Endodermal cell (in vitro differentiated cells): ENCODE measurements around the gene PSMA4. TPM values are rescaled to one million over a fixed set of nuclear protein-coding genes. Genes with fewer than 3 reads are reported as not detected.

ENCODE experiments used
- DNase-seq: peaks from one replicate; pipeline ENCODE4 v3.0.0-alpha.2; 2017
- H3K27ac ChIP-seq: 2 replicates; pipeline ENCODE4 v1.5.1; 2013; ENCODE audit warnings: mild to moderate bottlenecking, low read depth, low read length, moderate library complexity
- H3K27me3 ChIP-seq: 2 replicates; pipeline ENCODE4 v1.6.1; 2013; ENCODE audit warnings: mild to moderate bottlenecking, low read length, moderate library complexity; ENCODE audit not compliant: insufficient read depth, control insufficient read depth, poor library complexity, severe bottlenecking
- H3K36me3 ChIP-seq: 2 replicates; pipeline ENCODE4 v1.7.0; 2013; ENCODE audit warnings: mild to moderate bottlenecking, low read length, moderate library complexity; ENCODE audit not compliant: control insufficient read depth, insufficient read depth
- H3K4me1 ChIP-seq: one replicate; pipeline ENCODE4 v1.7.0; 2013; ENCODE audit warnings: low read length; ENCODE audit not compliant: control insufficient read depth, insufficient read depth
- H3K4me3 ChIP-seq: 2 replicates; pipeline ENCODE4 v1.5.1; 2013; ENCODE audit warnings: mild to moderate bottlenecking, low read length, moderate library complexity
- H3K9ac ChIP-seq: 2 replicates; pipeline ENCODE4 v1.6.1; 2013; ENCODE audit warnings: mild to moderate bottlenecking, low read length, moderate library complexity; ENCODE audit not compliant: poor library complexity, severe bottlenecking; ENCODE audit errors: extremely low read depth
- H3K9me3 ChIP-seq: 2 replicates; pipeline ENCODE4 v1.6.1; 2013; ENCODE audit warnings: mild to moderate bottlenecking, low read length, moderate library complexity; ENCODE audit not compliant: control insufficient read depth
- H3K27ac Mint-ChIP-seq: 2 replicates; pipeline ENCODE4 v1.8.0; 2020; ENCODE audit warnings: mixed read lengths
- H3K27me3 Mint-ChIP-seq: 2 replicates; pipeline ENCODE4 v1.8.0; 2021; ENCODE audit warnings: mild to moderate bottlenecking, mixed read lengths; ENCODE audit not compliant: insufficient read depth
- H3K36me3 Mint-ChIP-seq: 2 replicates; pipeline ENCODE4 v1.8.0; 2020; ENCODE audit warnings: low read depth, mixed read lengths
- H3K4me1 Mint-ChIP-seq: 2 replicates; pipeline ENCODE4 v1.8.0; 2020; ENCODE audit warnings: mixed read lengths
- H3K4me3 Mint-ChIP-seq: 2 replicates; pipeline ENCODE4 v1.8.0; 2020; ENCODE audit warnings: mild to moderate bottlenecking, moderate library complexity, mixed read lengths
- H3K9me3 Mint-ChIP-seq: 2 replicates; pipeline ENCODE4 v1.8.0; 2020; ENCODE audit warnings: mild to moderate bottlenecking, mixed read lengths
- WGBS, 2 experiments: methylation state at CpG; one replicate each; pipeline versions ENCODE4 v1.1.5 to v1.1.7; 2013; ENCODE audit warnings: missing lambda C conversion rate in 2 of 2, mixed read lengths in 1 of 2; ENCODE audit not compliant: insufficient coverage in 1 of 2, insufficient read length in 1 of 2; 5-methylcytosine and 5-hydroxymethylcytosine counted together
- total RNA-seq, 2 donors: library from RNA; stranded (reverse); fragmentation: NEBNext Ultra II Directional in 1 of 2; extraction: Animal tissue kit (Norgen Biotek cat#: 25700) in 1 of 2; gene quantifications; 2 replicates in 1 of 2; 3 replicates in 1 of 2; pipeline ENCODE4 v1.2.1, GENCODE V29; 2021
- TF ChIP-seq, protein P1 (sequence below): fragments of 200-600 bp; sonication (generic); conservative IDR thresholded peaks from 2 replicates; pipeline ENCODE4 v1.5.0; 2021; ENCODE audit warnings: antibody characterized with exemption, mild to moderate bottlenecking

Gene PSMA4
- total RNA-seq, 2 donors from 2014 or later: 250 to 254 TPM

DNA sequence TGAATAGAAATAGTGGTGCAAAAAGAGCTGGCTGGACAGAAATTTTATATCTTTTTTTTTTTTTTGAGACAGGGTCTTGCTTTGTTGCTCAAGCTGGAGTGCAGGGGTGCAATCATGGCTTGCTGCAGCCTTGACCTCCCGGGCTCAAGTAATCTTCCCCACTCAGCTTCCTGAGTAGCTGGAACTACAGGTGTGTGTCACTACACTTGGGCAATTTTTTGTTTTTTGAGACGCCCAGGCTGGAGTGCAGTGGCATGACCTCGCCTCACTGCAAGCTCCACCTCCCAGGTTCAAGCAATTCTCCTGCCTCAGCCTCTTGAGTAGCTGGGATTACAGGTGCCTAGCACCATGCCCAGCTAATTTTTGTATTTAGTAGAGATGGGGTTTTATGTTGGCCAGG, 58.1 kb downstream of the PSMA4 start:
- Mint-ChIP-seq H3K36me3 (peaks cover 3% of the 10 kb centered on the region), H3K27me3 (no peaks in the 10 kb centered on the region), H3K4me3 (no peak overlapping the region), H3K4me1 (no peaks in the 10 kb centered on the region), H3K9me3 (no peaks in the 10 kb centered on the region), H3K27ac (no peak overlapping the region)
- H3K4me1 ChIP-seq: no peaks in the 10 kb centered on the region
- no peak for DNase-seq
- no peaks in the 10 kb centered on the region for H3K27me3 ChIP-seq
- H3K9ac ChIP-seq: no peak overlapping the region
- TF ChIP-seq, protein P1, sequence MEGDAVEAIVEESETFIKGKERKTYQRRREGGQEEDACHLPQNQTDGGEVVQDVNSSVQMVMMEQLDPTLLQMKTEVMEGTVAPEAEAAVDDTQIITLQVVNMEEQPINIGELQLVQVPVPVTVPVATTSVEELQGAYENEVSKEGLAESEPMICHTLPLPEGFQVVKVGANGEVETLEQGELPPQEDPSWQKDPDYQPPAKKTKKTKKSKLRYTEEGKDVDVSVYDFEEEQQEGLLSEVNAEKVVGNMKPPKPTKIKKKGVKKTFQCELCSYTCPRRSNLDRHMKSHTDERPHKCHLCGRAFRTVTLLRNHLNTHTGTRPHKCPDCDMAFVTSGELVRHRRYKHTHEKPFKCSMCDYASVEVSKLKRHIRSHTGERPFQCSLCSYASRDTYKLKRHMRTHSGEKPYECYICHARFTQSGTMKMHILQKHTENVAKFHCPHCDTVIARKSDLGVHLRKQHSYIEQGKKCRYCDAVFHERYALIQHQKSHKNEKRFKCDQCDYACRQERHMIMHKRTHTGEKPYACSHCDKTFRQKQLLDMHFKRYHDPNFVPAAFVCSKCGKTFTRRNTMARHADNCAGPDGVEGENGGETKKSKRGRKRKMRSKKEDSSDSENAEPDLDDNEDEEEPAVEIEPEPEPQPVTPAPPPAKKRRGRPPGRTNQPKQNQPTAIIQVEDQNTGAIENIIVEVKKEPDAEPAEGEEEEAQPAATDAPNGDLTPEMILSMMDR: no peak
- no peaks in the 10 kb centered on the region for H3K9me3 ChIP-seq
- no peak overlapping the region for H3K27ac ChIP-seq
- H3K36me3 ChIP-seq: no peaks in the 10 kb centered on the region
- no peak overlapping the region for H3K4me3 ChIP-seq
- WGBS, 2 experiments: 89 to 100% methylated on average over 3 of the region's 3 CpGs

DNA sequence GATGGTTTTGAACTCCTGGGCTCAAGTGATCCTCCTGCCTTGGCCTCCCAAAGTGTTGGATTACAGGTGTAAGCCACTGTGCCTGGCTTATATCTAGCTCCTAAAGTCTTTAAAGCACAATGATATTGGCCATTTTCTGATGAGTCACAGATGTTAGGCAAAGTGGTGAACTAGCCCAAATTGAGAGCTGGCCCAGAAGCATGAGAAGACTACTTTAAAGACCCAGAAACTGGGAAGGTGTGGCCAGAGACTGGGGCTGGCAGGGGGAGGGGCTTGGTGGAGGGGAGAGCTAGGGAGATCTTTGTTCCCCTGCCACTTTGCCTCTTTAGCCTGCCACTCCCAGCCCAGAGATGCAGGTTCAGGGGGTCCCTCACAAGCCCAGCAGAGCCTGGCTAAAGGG, 58.9 kb downstream of the PSMA4 start:
- Mint-ChIP-seq H3K36me3 (peaks cover 3% of the 10 kb centered on the region), H3K27me3 (no peaks in the 10 kb centered on the region), H3K27ac (no peak overlapping the region), H3K4me3 (no peak overlapping the region), H3K4me1 (no peaks in the 10 kb centered on the region), H3K9me3 (peaks cover under 1% of the 10 kb centered on the region)
- Histone ChIP-seq H3K9me3 (no peaks in the 10 kb centered on the region), H3K27me3 (no peaks in the 10 kb centered on the region), H3K9ac (no peak overlapping the region), H3K36me3 (no peaks in the 10 kb centered on the region), H3K4me1 (no peaks in the 10 kb centered on the region), H3K27ac (no peak overlapping the region), H3K4me3 (no peak overlapping the region)
- no peak for DNase-seq
- TF ChIP-seq, protein P1: no peak

Other genes starting within 250 kb of the PSMA4 start
- gene SKIC8, start 240.8 kb upstream of the PSMA4 start, total RNA-seq: 10 to 100 TPM; 46.3 to 55.4 TPM
- gene CRABP1, start 200.1 kb upstream of the PSMA4 start, total RNA-seq: 100 to 1,000 TPM; 103 TPM
- gene IREB2, start 102.2 kb upstream of the PSMA4 start, total RNA-seq: 10 to 100 TPM; 81.4 to 92.6 TPM
- gene HYKK, start 32.9 kb upstream of the PSMA4 start, total RNA-seq: 1 to 10 TPM; 3.9 to 4.2 TPM
- gene CHRNA5, start 25.1 kb downstream of the PSMA4 start, total RNA-seq: 10 to 100 TPM; 16.4 to 23.0 TPM
- 1 to 10 TPM; 1.6 to 3.7 TPM for gene CHRNA3, start 80.6 kb downstream of the PSMA4 start, total RNA-seq
- under 1 TPM; 0.22 to 0.70 TPM for gene CHRNB4, start 100.8 kb downstream of the PSMA4 start, total RNA-seq